Measurements from ENCODE around the gene PPP1R9B. TPM values are rescaled to one million over a fixed set of nuclear protein-coding genes. Genes with fewer than 3 reads are reported as not detected.

Gene PPP1R9B
- total RNA-seq, 1 experiment from 2014 or later, result 21.7 TPM

DNA sequence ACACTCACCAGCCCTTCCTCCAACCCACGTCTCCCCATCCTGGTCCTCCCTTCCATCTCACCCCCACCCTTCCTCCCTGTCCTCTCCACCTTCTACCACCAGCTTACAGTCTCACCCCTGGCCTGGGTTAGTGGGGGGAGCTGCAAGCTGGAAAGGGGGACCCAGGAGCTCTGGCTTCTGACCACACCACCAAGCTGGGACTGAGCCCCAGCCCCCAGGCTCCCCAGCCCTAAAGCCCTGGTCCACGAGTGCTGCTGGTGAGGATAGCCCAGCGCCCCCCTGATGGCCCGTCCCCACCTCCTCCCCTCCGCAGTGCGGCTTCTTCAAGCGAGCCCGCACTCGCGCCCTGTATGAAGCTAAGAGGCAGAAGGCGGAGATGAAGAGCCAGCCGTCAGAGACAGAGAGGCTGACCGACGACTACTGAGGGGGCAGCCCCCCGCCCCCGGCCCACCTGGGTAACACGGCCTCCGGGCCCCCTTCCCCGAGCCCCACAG is 62.5 kb downstream of the PPP1R9B start:
- Mint-ChIP-seq H3K4me3 (no peak overlapping the region), H3K27me3 (ENCODE audit: low read depth) (no peaks in the 10 kb centered on the region), H3K4me1 (no peaks in the 10 kb centered on the region), H3K27ac (no peak overlapping the region), H3K36me3 (no peaks in the 10 kb centered on the region), H3K9me3 (no peaks in the 10 kb centered on the region)
- ChIA-PET CTCF (interaction anchor here (0.6 to 2.5 kb wide), 41 partner anchors 9 to 309 kb away, joined by 3 to 71 read pairs (median 5); partner anchors contain the start of genes ITGA3 and LRRC59), POLR2A (interaction anchor here (1.1 to 1.2 kb wide), 2 partner anchors 32 to 36 kb away, joined by 3 to 5 read pairs; partner anchors contain the start of gene ITGA3)
- ATAC-seq (no peak), DNase-seq (ENCODE audit: low spot score) (no peak)
- TF ChIP-seq, protein P1, sequence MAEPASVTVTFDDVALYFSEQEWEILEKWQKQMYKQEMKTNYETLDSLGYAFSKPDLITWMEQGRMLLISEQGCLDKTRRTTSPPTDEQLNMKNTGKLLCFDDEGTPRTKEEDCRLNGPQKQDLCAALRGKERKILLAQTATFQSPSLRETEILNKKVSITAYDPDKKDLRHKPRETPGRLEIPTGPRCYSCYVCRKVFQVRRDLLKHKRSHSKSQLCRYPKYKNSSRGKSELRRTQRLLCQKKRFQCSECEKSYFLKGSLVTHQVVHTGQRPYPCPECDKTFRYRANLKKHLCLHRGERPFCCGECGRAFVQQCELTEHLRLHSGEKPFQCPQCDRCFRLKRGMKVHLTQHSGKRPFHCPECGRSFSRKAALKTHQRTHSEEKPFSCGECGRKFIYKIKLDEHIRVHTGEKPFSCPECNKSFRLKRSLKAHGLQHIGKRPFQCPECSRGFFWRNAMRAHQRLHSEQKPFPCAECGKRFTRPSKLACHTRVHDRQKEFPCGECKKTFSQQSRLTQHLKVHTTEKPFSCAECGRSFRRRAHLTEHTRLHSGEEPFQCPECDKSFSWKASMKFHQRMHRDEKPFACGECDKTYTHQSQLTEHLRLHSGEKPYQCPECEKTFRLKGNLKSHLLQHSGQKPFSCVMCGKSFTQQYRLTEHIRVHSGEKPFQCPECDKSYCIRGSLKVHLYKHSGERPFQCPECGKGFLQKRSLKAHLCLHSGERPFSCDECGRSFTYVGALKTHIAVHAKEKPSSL (CRISPR knock-in tag; conservative IDR thresholded peaks at IDR 0.05), result no peak
- TF ChIP-seq PRRX2 (CRISPR knock-in tag; IDR thresholded peaks at IDR 0.05) (no peak), CREB1 (CRISPR knock-in tag; IDR thresholded peaks at IDR 0.05) (no peak), ESRRA (CRISPR knock-in tag; IDR thresholded peaks at IDR 0.05; ENCODE audit: borderline replicate concordance) (no peak), ZNF121 (CRISPR knock-in tag; IDR thresholded peaks at IDR 0.05) (no peak), MYBL2 (CRISPR knock-in tag; IDR thresholded peaks at IDR 0.05) (no peak), KAT7 (CRISPR knock-in tag; IDR thresholded peaks at IDR 0.05; ENCODE audit: borderline replicate concordance) (no peak), ELF4 (CRISPR knock-in tag; IDR thresholded peaks at IDR 0.05; ENCODE audit: low read depth) (no peak)
- TF ChIP-seq, protein P2, sequence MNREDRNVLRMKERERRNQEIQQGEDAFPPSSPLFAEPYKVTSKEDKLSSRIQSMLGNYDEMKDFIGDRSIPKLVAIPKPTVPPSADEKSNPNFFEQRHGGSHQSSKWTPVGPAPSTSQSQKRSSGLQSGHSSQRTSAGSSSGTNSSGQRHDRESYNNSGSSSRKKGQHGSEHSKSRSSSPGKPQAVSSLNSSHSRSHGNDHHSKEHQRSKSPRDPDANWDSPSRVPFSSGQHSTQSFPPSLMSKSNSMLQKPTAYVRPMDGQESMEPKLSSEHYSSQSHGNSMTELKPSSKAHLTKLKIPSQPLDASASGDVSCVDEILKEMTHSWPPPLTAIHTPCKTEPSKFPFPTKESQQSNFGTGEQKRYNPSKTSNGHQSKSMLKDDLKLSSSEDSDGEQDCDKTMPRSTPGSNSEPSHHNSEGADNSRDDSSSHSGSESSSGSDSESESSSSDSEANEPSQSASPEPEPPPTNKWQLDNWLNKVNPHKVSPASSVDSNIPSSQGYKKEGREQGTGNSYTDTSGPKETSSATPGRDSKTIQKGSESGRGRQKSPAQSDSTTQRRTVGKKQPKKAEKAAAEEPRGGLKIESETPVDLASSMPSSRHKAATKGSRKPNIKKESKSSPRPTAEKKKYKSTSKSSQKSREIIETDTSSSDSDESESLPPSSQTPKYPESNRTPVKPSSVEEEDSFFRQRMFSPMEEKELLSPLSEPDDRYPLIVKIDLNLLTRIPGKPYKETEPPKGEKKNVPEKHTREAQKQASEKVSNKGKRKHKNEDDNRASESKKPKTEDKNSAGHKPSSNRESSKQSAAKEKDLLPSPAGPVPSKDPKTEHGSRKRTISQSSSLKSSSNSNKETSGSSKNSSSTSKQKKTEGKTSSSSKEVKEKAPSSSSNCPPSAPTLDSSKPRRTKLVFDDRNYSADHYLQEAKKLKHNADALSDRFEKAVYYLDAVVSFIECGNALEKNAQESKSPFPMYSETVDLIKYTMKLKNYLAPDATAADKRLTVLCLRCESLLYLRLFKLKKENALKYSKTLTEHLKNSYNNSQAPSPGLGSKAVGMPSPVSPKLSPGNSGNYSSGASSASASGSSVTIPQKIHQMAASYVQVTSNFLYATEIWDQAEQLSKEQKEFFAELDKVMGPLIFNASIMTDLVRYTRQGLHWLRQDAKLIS (CRISPR knock-in tag; IDR thresholded peaks at IDR 0.05; ENCODE audit: borderline replicate concordance), result no peak
- TF ChIP-seq, protein P3, sequence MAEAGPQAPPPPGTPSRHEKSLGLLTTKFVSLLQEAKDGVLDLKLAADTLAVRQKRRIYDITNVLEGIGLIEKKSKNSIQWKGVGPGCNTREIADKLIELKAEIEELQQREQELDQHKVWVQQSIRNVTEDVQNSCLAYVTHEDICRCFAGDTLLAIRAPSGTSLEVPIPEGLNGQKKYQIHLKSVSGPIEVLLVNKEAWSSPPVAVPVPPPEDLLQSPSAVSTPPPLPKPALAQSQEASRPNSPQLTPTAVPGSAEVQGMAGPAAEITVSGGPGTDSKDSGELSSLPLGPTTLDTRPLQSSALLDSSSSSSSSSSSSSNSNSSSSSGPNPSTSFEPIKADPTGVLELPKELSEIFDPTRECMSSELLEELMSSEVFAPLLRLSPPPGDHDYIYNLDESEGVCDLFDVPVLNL (CRISPR knock-in tag; IDR thresholded peaks at IDR 0.05; ENCODE audit: borderline replicate concordance, low read depth), result no peak
- TF ChIP-seq, protein P4, sequence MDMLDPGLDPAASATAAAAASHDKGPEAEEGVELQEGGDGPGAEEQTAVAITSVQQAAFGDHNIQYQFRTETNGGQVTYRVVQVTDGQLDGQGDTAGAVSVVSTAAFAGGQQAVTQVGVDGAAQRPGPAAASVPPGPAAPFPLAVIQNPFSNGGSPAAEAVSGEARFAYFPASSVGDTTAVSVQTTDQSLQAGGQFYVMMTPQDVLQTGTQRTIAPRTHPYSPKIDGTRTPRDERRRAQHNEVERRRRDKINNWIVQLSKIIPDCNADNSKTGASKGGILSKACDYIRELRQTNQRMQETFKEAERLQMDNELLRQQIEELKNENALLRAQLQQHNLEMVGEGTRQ (CRISPR knock-in tag; IDR thresholded peaks at IDR 0.05), result no peak
- TF ChIP-seq, protein P5, sequence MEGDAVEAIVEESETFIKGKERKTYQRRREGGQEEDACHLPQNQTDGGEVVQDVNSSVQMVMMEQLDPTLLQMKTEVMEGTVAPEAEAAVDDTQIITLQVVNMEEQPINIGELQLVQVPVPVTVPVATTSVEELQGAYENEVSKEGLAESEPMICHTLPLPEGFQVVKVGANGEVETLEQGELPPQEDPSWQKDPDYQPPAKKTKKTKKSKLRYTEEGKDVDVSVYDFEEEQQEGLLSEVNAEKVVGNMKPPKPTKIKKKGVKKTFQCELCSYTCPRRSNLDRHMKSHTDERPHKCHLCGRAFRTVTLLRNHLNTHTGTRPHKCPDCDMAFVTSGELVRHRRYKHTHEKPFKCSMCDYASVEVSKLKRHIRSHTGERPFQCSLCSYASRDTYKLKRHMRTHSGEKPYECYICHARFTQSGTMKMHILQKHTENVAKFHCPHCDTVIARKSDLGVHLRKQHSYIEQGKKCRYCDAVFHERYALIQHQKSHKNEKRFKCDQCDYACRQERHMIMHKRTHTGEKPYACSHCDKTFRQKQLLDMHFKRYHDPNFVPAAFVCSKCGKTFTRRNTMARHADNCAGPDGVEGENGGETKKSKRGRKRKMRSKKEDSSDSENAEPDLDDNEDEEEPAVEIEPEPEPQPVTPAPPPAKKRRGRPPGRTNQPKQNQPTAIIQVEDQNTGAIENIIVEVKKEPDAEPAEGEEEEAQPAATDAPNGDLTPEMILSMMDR (IDR thresholded peaks at IDR 0.05), result no peak

DNA sequence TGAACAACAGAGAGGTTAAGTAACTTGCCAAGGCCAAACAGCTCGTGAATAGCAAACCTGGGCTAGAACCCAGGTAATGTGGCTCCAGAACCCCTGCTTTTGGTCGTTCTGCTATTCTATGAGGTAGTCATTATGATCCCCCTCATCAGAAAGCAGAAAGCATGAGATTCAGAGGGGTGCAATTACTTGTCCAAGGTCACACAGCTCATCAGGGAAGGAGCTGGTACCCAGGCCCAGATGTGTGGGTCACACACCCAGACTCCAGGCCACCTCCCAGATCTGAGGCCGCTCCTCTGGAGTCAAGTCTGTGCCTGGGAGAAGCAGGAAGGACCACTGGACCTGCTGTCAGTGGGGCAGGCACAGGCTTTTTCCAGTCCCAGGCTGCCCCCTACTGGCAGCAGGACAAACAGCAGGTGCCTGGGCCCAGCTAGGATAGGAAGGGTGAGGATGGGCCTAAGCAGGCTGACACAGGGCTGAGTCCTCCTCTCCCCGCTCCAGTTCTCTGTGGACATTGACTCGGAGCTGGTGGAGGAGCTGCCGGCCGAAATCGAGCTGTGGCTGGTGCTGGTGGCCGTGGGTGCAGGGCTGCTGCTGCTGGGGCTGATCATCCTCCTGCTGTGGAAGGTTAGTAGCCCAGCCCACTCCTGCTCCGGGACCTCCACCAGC is 63.1 kb downstream of the PPP1R9B start:
- TF ChIP-seq GABPB1 (CRISPR knock-in tag; IDR thresholded peaks at IDR 0.05) (peak; percentile 35; the same call in 1 of the 2 replicates), ZNF121 (CRISPR knock-in tag; IDR thresholded peaks at IDR 0.05) (peak; percentile 99)
- TF ChIP-seq, protein P6, sequence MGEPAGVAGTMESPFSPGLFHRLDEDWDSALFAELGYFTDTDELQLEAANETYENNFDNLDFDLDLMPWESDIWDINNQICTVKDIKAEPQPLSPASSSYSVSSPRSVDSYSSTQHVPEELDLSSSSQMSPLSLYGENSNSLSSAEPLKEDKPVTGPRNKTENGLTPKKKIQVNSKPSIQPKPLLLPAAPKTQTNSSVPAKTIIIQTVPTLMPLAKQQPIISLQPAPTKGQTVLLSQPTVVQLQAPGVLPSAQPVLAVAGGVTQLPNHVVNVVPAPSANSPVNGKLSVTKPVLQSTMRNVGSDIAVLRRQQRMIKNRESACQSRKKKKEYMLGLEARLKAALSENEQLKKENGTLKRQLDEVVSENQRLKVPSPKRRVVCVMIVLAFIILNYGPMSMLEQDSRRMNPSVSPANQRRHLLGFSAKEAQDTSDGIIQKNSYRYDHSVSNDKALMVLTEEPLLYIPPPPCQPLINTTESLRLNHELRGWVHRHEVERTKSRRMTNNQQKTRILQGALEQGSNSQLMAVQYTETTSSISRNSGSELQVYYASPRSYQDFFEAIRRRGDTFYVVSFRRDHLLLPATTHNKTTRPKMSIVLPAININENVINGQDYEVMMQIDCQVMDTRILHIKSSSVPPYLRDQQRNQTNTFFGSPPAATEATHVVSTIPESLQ (CRISPR knock-in tag; IDR thresholded peaks at IDR 0.05), result no peak
- TF ChIP-seq, protein P5 (IDR thresholded peaks at IDR 0.05), result peak; percentile 99
- TF ChIP-seq, protein P7, sequence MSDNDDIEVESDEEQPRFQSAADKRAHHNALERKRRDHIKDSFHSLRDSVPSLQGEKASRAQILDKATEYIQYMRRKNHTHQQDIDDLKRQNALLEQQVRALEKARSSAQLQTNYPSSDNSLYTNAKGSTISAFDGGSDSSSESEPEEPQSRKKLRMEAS (CRISPR knock-in tag; IDR thresholded peaks at IDR 0.05), result 0 out of 2 replicates have a peak, but pooled peaks have one; percentile 15
- no peaks in the 10 kb centered on the region for H3K36me3 Mint-ChIP-seq
- H3K9me3 Mint-ChIP-seq, result no peaks in the 10 kb centered on the region
- no peak overlapping the region for H3K27ac Mint-ChIP-seq
- ChIA-PET POLR2A (interaction anchor here (1.1 to 1.2 kb wide), 2 partner anchors 31 to 36 kb away, joined by 3 to 5 read pairs; partner anchors contain the start of gene ITGA3), CTCF (interaction anchor here (0.5 to 2.5 kb wide), 46 partner anchors 8 to 742 kb away, joined by 3 to 71 read pairs (median 5); partner anchors contain the start of genes ITGA3 and LRRC59)
- peak; percentile 89 for DNase-seq (ENCODE audit: low spot score)
- no peak overlapping the region for H3K4me3 Mint-ChIP-seq
- H3K27me3 Mint-ChIP-seq (ENCODE audit: low read depth), result no peaks in the 10 kb centered on the region
- ATAC-seq, result peak; percentile 96
- H3K4me1 Mint-ChIP-seq, result no peaks in the 10 kb centered on the region

Data from WTC11 (cell line).